ENCODE data around the gene UBE2Q1. TPM values are rescaled to one million over a fixed set of nuclear protein-coding genes. Genes with fewer than 3 reads are reported as not detected.

UBE2Q1 gene
- total RNA-seq, 6 experiments from 2014 or later: 23.6 to 48.6 (median 33.1) TPM

GRCh38 chr1:154603317-154603716 is 44.9 kb upstream of the UBE2Q1 start:
- 41% methylated on average over 2 of the region's 2 CpGs for WGBS (ENCODE audit: insufficient coverage, low coverage, low lambda C conversion rate, missing lambda C conversion rate)
- peaks cover 0 to 24% (median 9%) of the 10 kb centered on the region in 4 donors for H3K4me1 ChIP-seq
- intact Hi-C loops (cut with DNase I): no loop called here
- ATAC-seq: no peak
- H3K27ac ChIP-seq: no peak overlapping the region
- TF ChIP-seq POLR2A (IDR thresholded peaks at IDR 0.05) (no peak), CTCF (IDR thresholded peaks at IDR 0.05) (no peak)
- no peaks in the 10 kb centered on the region for H3K27me3 ChIP-seq
- H3K9me3 ChIP-seq: no peaks in the 10 kb centered on the region
- no peak overlapping the region for H3K4me3 ChIP-seq
- no peak for DNase-seq
- H3K36me3 ChIP-seq: peaks cover 0 to 37% (median 13%) of the 10 kb centered on the region in 4 donors

- no peak overlapping the region for H3K4me3 ChIP-seq
- intact Hi-C loops (cut with DNase I): no loop called here
- no peak overlapping the region for H3K27ac ChIP-seq
- DNase-seq: no peak
- no peaks in the 10 kb centered on the region for H3K27me3 ChIP-seq
- no peak for TF ChIP-seq POLR2A (IDR thresholded peaks at IDR 0.05)
- no peak for TF ChIP-seq CTCF (IDR thresholded peaks at IDR 0.05)
- no peak for ATAC-seq
- 100% methylated on average over 2 of the region's 3 CpGs for WGBS (ENCODE audit: insufficient coverage, low coverage, low lambda C conversion rate, missing lambda C conversion rate)
- H3K36me3 ChIP-seq: peaks cover 0 to 74% (median 38%) of the 10 kb centered on the region in 4 donors
- peaks cover 0 to 4% (median under 1%) of the 10 kb centered on the region in 4 donors for H3K4me1 ChIP-seq
- H3K9me3 ChIP-seq: no peaks in the 10 kb centered on the region
Measured at GRCh38 chr1:154599658-154600057, 41.2 kb upstream of the UBE2Q1 start.

GRCh38 chr1:154598871-154599635 is 40.6 kb upstream of the UBE2Q1 start:
- TF ChIP-seq CTCF (IDR thresholded peaks at IDR 0.05) (no peak), POLR2A (IDR thresholded peaks at IDR 0.05) (no peak)
- 52% methylated on average over 3 of the region's 3 CpGs for WGBS (ENCODE audit: insufficient coverage, low coverage, low lambda C conversion rate, missing lambda C conversion rate)
- Histone ChIP-seq H3K27me3 (no peaks in the 10 kb centered on the region), H3K4me3 (no peak overlapping the region), H3K36me3 (peaks cover 0 to 80% (median 41%) of the 10 kb centered on the region in 4 donors), H3K9me3 (no peaks in the 10 kb centered on the region), H3K27ac (no peak overlapping the region), H3K4me1 (peaks cover 0 to 2% (median 0%) of the 10 kb centered on the region in 4 donors)
- DNase-seq: no peak
- ATAC-seq: no peak
- intact Hi-C loops (cut with DNase I): no loop called here

GRCh38 chr1:154595621-154596020 is 37.2 kb upstream of the UBE2Q1 start:
- WGBS (ENCODE audit: insufficient coverage, low coverage, low lambda C conversion rate, missing lambda C conversion rate): 86% methylated on average over 1 of the region's 1 CpG
- Histone ChIP-seq H3K27ac (no peak overlapping the region), H3K27me3 (no peaks in the 10 kb centered on the region), H3K4me1 (no peaks in the 10 kb centered on the region), H3K4me3 (no peak overlapping the region), H3K9me3 (no peaks in the 10 kb centered on the region), H3K36me3 (peaks cover 8 to 96% (median 46%) of the 10 kb centered on the region in 4 donors)
- ATAC-seq (no peak), DNase-seq (no peak)
- TF ChIP-seq CTCF (IDR thresholded peaks at IDR 0.05) (no peak), POLR2A (IDR thresholded peaks at IDR 0.05) (no peak)
- intact Hi-C loops (cut with DNase I): no loop called here
